Endothelial cell of umbilical vein (primary cell): ENCODE results near the gene SAMD4A. TPM values are rescaled to one million over a fixed set of nuclear protein-coding genes. Genes with fewer than 3 reads are reported as not detected.

Experiments used
- BruUV-seq: library from RNA; stranded (reverse); fragments of 400-500 nt; replicated peaks from 2 replicates; lab custom pipeline; 2021; lab: Mats Ljungman, UMichigan
- CTCF ChIA-PET: fragments of 300-600, 350-600 bp; sonication (Branson Sonifier 250); formaldehyde crosslinking; loops from one replicate; lab custom pipeline; 2021; ENCODE audit warnings: antibody characterized with exemption, inconsistent platforms; lab: Charles Lee
- POLR2A ChIA-PET: fragments of 300-600, 350-600 bp; sonication (Branson Sonifier 250); formaldehyde crosslinking; loops from one replicate; lab custom pipeline; 2021; ENCODE audit warnings: antibody characterized with exemption, inconsistent platforms; lab: Charles Lee
- DNase-seq: peaks from one replicate; pipeline ENCODE4 v3.0.0-alpha.2; 2011; ENCODE audit warnings: low read depth, low spot score
- FAIRE-seq: peaks from 2 replicates; lab custom pipeline; 2011; peaks lifted over from hg19 to GRCh38; lab: Jason Lieb, UNC
- H2AFZ ChIP-seq: 2 replicates; pipeline ENCODE4 v1.6.0; 2012; ENCODE audit warnings: low read depth, low read length, control low read depth, inconsistent platforms
- H3K27ac ChIP-seq: 2 replicates; pipeline ENCODE4 v1.5.1; 2011; ENCODE audit warnings: low read depth, mild to moderate bottlenecking, control low read depth, low read length, moderate library complexity; ENCODE audit not compliant: insufficient read depth
- H3K27me3 ChIP-seq, 2 experiments: 2 replicates each; pipeline versions ENCODE4 v1.6.0 to v1.6.1; 2011; ENCODE audit warnings: low read length in 2 of 2, mixed read lengths in 1 of 2; ENCODE audit not compliant: control insufficient read depth in 2 of 2, insufficient read depth in 2 of 2
- H3K36me3 ChIP-seq, 2 experiments: 2 replicates in 1 of 2; 3 replicates in 1 of 2; pipeline ENCODE4 v1.5.1; 2011; ENCODE audit warnings: low read length in 2 of 2, mild to moderate bottlenecking in 1 of 2, moderate library complexity in 1 of 2; ENCODE audit not compliant: control insufficient read depth in 2 of 2, insufficient read depth in 2 of 2; ENCODE audit errors: extremely low read depth in 1 of 2
- H3K4me1 ChIP-seq: 3 replicates; pipeline ENCODE4 v1.5.1; 2011; ENCODE audit warnings: mild to moderate bottlenecking, low read length; ENCODE audit not compliant: control insufficient read depth, insufficient read depth; ENCODE audit errors: extremely low read depth
- H3K4me2 ChIP-seq: 2 replicates; pipeline ENCODE4 v1.6.1; 2011; ENCODE audit warnings: low read length, control low read depth, mixed read lengths; ENCODE audit not compliant: insufficient read depth
- H3K4me3 ChIP-seq, 3 experiments: fragments of 200-600 bp in 1 of 3; sonication (generic), shearing (Covaris generic) in 1 of 3; replicated peaks in 1 of 3; 2 replicates each; pipeline ENCODE4 v1.5.1; 2011 to 2016; ENCODE audit warnings: control low read depth in 3 of 3, low read length in 3 of 3, mild to moderate bottlenecking in 2 of 3, inconsistent platforms in 1 of 3, low read depth in 1 of 3, moderate library complexity in 1 of 3; ENCODE audit not compliant: insufficient read depth in 1 of 3
- H3K79me2 ChIP-seq: 2 replicates; pipeline ENCODE4 v1.6.0; 2012; ENCODE audit warnings: low read length, inconsistent platforms; ENCODE audit not compliant: control insufficient read depth, insufficient read depth
- H3K9ac ChIP-seq: replicated peaks from 2 replicates; pipeline ENCODE3; 2011; ENCODE audit warnings: low read length, control low read depth; ENCODE audit not compliant: insufficient read depth; ENCODE audit errors: extremely low read depth
- H3K9me1 ChIP-seq: replicated peaks from 3 replicates; pipeline ENCODE4 v1.6.0; 2011; ENCODE audit warnings: mild to moderate bottlenecking, low read length; ENCODE audit not compliant: control insufficient read depth, insufficient read depth; ENCODE audit errors: extremely low read depth
- H3K9me3 ChIP-seq: replicated peaks from 2 replicates; pipeline ENCODE4 v1.5.1; 2012; ENCODE audit warnings: low read length, inconsistent platforms; ENCODE audit not compliant: control insufficient read depth, insufficient read depth
- H4K20me1 ChIP-seq: replicated peaks from 2 replicates; pipeline ENCODE3; 2011; ENCODE audit warnings: mild to moderate bottlenecking, low read length; ENCODE audit not compliant: control insufficient read depth, insufficient read depth; ENCODE audit errors: extremely low read depth
- CTCF ChIP-seq, 2 donors: IDR thresholded peaks; 1 replicate in 1 of 2; 2 replicates in 1 of 2; pipeline ENCODE4 v1.5.1; 2011; ENCODE audit warnings: low read length in 2 of 2, mild to moderate bottlenecking in 2 of 2, moderate library complexity in 2 of 2, control low read depth in 1 of 2, inconsistent platforms in 1 of 2, low read depth in 1 of 2; ENCODE audit not compliant: insufficient read depth in 1 of 2; ENCODE audit errors: extremely low read depth in 1 of 2
- EZH2 ChIP-seq: IDR thresholded peaks from 2 replicates; pipeline ENCODE4 v1.6.1; 2012; ENCODE audit warnings: borderline replicate concordance, low read depth, mild to moderate bottlenecking, moderate library complexity, low read length, inconsistent platforms; ENCODE audit not compliant: severe bottlenecking
- FOS ChIP-seq: IDR thresholded peaks from 2 replicates; pipeline ENCODE4 v1.6.1; 2011; ENCODE audit warnings: mild to moderate bottlenecking, low read length, moderate library complexity, borderline replicate concordance; ENCODE audit not compliant: insufficient read depth
- GATA2 ChIP-seq: IDR thresholded peaks from 2 replicates; pipeline ENCODE4 v1.7.0; 2011; ENCODE audit warnings: low read depth, mild to moderate bottlenecking, moderate library complexity, mixed read lengths, low read length; ENCODE audit not compliant: insufficient read length, insufficient read depth
- JUN ChIP-seq: IDR thresholded peaks from 2 replicates; pipeline ENCODE4 v1.6.1; 2011; ENCODE audit warnings: borderline replicate concordance, low read depth; ENCODE audit not compliant: insufficient read length, insufficient read depth
- MYC ChIP-seq: IDR thresholded peaks from one replicate; pipeline ENCODE4 v1.6.1; 2011; ENCODE audit warnings: mild to moderate bottlenecking, low read depth, low read length
- POLR2A ChIP-seq: IDR thresholded peaks from 2 replicates; pipeline ENCODE4 v1.6.1; 2012; ENCODE audit warnings: low read depth, mild to moderate bottlenecking, control low read depth, low read length
- POLR2AphosphoS5 ChIP-seq: IDR thresholded peaks from 2 replicates; pipeline ENCODE4 v1.6.1; 2012; ENCODE audit warnings: low read depth, mild to moderate bottlenecking, control low read depth, low read length, moderate library complexity; ENCODE audit not compliant: insufficient read depth
- dilution Hi-C: fragments of 300-500 bp; cut with MboI; formaldehyde crosslinking; loops from one replicate; pipeline ENCODE4 v1.15.0; 2019; ENCODE audit warnings: low sequenced_read_pairs; ENCODE audit not compliant: extremely low pct_ligation_motif_present
- intact Hi-C: fragments of 100-400 bp; cut with micrococcal nuclease; formaldehyde crosslinking; loops from one replicate; pipeline ENCODE4 v1.10.0; 2022
- polyA plus RNA-seq, 4 experiments: library from polyadenylated mRNA; depleted of rRNA in 3 of 4; stranded (reverse) in 3 of 4; unstranded in 1 of 4; fragments of >200 nt; gene quantifications; 2 replicates each; pipeline versions ENCODE4 v1.2.1 to v1.2.3, GENCODE V29; 2011 to 2012; ENCODE audit warnings: missing spikeins in 1 of 4
- total RNA-seq: library from RNA; stranded (reverse); gene quantifications from 2 replicates; pipeline ENCODE4 v1.2.3, GENCODE V29; 2021
- TF ChIP-seq, protein P1 (sequence below): IDR thresholded peaks from 2 replicates; pipeline ENCODE4 v1.6.1; 2011; ENCODE audit not compliant: insufficient read depth, insufficient read length

SAMD4A gene
- total and polyA plus RNA-seq, 2 donors (not counting 3 experiments of a cell fraction or from before 2014, with no cell fraction given), result 37.7 to 95.3 TPM

GRCh38 chr14:54603362-54603761 lies 36.4 kb downstream of the SAMD4A start:
- no peak overlapping the region for H3K27ac ChIP-seq

DNA sequence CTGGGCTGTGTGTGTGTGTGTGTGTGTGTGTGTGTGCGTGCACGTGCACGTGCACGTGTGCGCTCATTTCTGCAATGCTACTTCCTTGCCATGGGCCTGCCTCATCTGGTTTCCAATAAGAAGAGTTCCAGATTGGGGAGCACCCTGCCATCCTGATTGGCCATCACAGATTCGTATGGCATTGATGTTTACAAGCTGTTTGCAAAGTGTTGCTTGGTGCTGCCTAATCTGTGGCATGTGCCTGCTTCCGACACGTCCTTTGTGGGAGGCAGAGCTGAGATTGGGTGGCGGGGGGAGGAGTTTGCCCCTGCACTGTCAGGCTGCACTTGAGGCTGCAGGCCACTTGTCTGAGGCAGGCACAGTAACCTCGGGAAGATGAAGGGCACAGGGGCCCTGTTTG lies 39.2 kb downstream of the SAMD4A start:
- no peak for TF ChIP-seq POLR2A
- TF ChIP-seq FOS, result no peak
- TF ChIP-seq, protein P1, sequence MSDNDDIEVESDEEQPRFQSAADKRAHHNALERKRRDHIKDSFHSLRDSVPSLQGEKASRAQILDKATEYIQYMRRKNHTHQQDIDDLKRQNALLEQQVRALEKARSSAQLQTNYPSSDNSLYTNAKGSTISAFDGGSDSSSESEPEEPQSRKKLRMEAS, result no peak
- TF ChIP-seq POLR2AphosphoS5, result no peak
- no peak for TF ChIP-seq MYC
- TF ChIP-seq JUN, result no peak
- TF ChIP-seq EZH2, result no peak
- TF ChIP-seq CTCF (IDR thresholded peaks at IDR 0.05; ENCODE audit: extremely low read depth in 1 of 2, insufficient read depth in 1 of 2, low read depth in 1 of 2, low read length in 2 of 2), result no peak
- TF ChIP-seq GATA2, result no peak
- no TSS peak for BruUV-seq
- peaks cover 3% of the 10 kb centered on the region for H3K4me1 ChIP-seq
- no peak overlapping the region for H3K4me2 ChIP-seq
- H3K9ac ChIP-seq, result no peak overlapping the region
- FAIRE-seq (no peak), DNase-seq (no peak)
- intact Hi-C loops, result no loop called here
- H2AFZ ChIP-seq, result no peak overlapping the region
- no peaks in the 10 kb centered on the region for H3K27me3 ChIP-seq
- peaks cover 0 to 11% of the 10 kb centered on the region in 2 experiments for H3K36me3 ChIP-seq
- CTCF ChIA-PET, result no interaction called here
- no peaks in the 10 kb centered on the region for H3K9me3 ChIP-seq
- dilution Hi-C loops, result no loop called here
- no peak overlapping the region for H3K4me3 ChIP-seq
- no peaks in the 10 kb centered on the region for H4K20me1 ChIP-seq
- POLR2A ChIA-PET, result interaction anchor here (0.6 kb wide), 1 partner anchor 370 kb away, joined by 4 read pairs; no protein-coding TSS in a partner anchor
- no peaks in the 10 kb centered on the region for H3K9me1 ChIP-seq
- no peak overlapping the region for H3K27ac ChIP-seq
- H3K79me2 ChIP-seq, result peaks cover 79% of the 10 kb centered on the region

More at GRCh38 chr14:54603362-54603761, 36.4 kb downstream of the SAMD4A start:
- intact Hi-C loops (no loop called here), dilution Hi-C loops (no loop called here)
- no peak overlapping the region for H3K4me3 ChIP-seq
- DNase-seq (peak; percentile 48), FAIRE-seq (peak; percentile 50)
- no peak overlapping the region for H3K9ac ChIP-seq
- peaks cover 23% of the 10 kb centered on the region for H3K4me1 ChIP-seq
- H3K4me2 ChIP-seq, result no peak overlapping the region
- ChIA-PET CTCF (interaction anchor here (0.9 to 1.6 kb wide), 4 partner anchors 8 to 40 kb away, joined by 3 to 6 read pairs (median 4); no protein-coding TSS in a partner anchor), POLR2A (interaction anchor here (0.8 kb wide), 1 partner anchor 9 kb away, joined by 3 read pairs; no protein-coding TSS in a partner anchor)
- peak; percentile 18 for TF ChIP-seq JUN
- TF ChIP-seq FOS, result peak; percentile 63
- TF ChIP-seq MYC, result no peak
- no peaks in the 10 kb centered on the region for H3K9me1 ChIP-seq
- no peaks in the 10 kb centered on the region for H3K27me3 ChIP-seq
- H3K9me3 ChIP-seq, result no peaks in the 10 kb centered on the region
- H2AFZ ChIP-seq, result no peak overlapping the region
- H3K79me2 ChIP-seq, result peaks cover 77% of the 10 kb centered on the region
- H4K20me1 ChIP-seq, result no peaks in the 10 kb centered on the region
- H3K36me3 ChIP-seq, result peaks cover 0 to 10% of the 10 kb centered on the region in 2 experiments
- BruUV-seq, result no TSS peak
